Left renal pelvis (tissue), 4 donors: ENCODE data around the gene PDZK1IP1. TPM values are rescaled to one million over a fixed set of nuclear protein-coding genes. Genes with fewer than 3 reads are reported as not detected.
"Not testable (repeated sequence)": the region's sequence is repeated elsewhere in the genome, so short reads cannot be mapped to it uniquely, and the experiment has no call there.

Experiments
- DNase-seq, 4 donors: peaks; one replicate each; pipeline ENCODE4 v3.0.0-alpha.2; 2013; ENCODE audit warnings: low read depth in 4 of 4, low spot score in 3 of 4
- polyA plus RNA-seq, 4 donors: library from polyadenylated mRNA; unstranded; fragments of 120-200 nt; gene quantifications; one replicate each; pipeline ENCODE4 v1.2.1, GENCODE V29; 2013; ENCODE audit not compliant: insufficient read length in 4 of 4

The PDZK1IP1 gene
- polyA plus RNA-seq, 4 donors = 1.6 to 39.6 (median 35.5) TPM

DNA sequence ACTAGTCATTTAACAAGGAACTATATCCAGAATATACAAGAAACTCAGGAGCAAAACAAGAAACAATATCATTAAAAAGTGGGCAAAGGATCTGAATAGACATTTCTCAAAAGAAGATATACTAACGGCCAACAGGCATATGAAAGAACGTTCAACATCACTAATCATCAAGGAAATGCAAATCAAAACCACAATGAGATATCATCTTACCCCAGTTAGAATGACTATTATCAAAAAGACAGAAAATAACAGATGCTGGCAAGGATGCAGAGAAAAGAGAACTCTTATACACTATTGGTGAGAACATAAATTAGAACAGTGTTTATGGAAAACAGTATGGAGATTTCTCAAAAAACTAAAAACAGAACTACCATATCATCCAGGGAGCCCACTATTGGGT lies 13.7 kb upstream of the PDZK1IP1 start:
- not testable (repeated sequence) for DNase-seq

DNA sequence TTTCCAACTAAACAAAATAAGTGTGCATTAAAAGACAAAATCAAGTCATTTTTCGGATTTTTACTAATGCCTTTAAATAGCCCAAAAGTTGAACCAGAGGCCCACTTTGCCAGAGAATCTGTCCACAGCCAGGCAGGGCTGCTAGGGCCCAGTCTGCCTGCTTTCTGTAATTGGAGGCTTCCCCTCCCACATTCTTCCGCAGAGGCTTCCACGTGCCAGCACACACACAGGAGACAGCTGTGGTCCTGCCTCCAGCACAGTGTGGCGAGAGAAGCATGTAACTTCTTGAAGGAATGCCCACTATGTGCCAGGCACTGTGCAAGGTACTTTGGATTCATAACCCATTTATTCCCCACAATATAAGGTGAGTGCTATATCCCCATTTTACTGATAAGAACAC lies 11.3 kb upstream of the PDZK1IP1 start:
- DNase-seq = no peak

DNA sequence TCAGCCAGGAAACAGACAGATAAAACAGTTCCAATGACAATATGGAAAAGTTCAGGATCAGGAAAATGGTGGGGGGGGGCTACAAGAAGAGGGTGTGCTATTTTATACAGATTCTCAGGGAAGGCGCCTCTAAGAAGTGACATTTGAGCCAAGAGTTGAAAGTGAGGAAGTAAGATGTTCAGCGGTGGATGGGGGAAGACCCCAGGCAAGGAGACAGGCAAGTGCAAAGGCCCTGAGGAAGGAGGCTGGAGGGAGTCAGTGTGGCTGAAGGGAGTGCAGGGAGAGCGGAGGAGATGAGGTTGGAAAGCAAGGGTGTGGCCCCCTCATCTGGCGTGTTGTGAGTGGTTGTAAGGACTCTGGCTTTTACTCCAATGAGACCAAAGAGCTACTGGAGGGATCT lies 8.4 kb upstream of the PDZK1IP1 start:
- no peak for DNase-seq

DNA sequence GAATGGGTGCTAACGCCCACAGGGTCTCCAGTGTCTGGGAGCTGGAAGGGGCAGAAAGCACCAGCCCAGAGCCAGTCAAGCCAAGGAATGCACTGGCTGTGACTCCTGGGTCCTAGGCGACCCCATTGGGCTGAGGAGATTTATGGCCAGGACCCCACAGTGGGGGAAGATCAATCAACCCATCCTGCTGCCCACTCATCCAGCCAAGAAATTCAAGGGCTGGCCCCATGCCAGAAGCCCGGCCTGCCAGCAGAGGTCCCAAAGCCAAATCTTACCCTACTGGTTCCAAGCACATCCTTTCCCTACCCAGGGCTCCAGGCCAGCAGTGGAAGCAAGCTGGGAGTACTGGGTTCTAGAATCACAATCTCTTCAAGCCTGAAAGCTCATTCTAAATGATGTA lies 6.8 kb upstream of the PDZK1IP1 start:
- DNase-seq = no peak

DNA sequence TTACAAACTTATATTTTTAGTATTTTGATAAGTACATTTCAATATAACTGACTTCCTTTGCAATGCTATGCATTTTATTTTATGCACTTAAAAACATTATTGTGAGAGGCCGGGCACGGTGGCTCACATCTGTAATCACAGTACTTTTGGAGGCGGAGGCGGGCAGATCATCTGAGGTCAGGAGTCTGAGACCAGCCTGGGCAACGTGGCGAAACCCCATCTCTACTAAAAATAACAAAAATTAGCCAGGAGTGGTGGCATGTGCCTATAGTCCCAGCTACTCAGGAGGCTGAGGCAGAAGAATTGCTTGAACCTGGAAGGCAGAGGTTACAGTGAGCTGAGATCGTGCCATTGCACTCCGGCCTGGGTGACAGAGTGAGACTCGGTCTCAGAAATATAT lies 6.1 kb upstream of the PDZK1IP1 start:
- DNase-seq = not testable (repeated sequence)

DNA sequence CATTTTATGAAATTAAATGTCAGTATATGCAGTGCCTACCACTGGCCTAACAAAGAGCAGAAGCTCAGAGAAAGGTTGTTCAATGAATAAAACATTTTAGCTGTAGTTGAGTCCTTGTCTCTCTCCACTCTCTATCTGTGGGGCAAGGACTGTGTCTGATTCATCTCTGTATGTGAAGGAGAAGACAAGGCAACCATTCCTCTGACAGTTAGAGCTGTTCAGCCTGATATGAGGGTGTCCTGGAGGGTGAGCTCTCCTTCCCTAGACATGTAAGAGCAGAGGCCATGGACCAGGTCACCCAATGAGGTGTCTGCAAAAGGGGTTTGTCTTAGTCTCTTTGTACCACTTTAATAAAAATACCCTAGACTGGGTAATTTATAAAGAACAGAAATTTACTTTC lies 4.5 kb upstream of the PDZK1IP1 start:
- no peak for DNase-seq

DNA sequence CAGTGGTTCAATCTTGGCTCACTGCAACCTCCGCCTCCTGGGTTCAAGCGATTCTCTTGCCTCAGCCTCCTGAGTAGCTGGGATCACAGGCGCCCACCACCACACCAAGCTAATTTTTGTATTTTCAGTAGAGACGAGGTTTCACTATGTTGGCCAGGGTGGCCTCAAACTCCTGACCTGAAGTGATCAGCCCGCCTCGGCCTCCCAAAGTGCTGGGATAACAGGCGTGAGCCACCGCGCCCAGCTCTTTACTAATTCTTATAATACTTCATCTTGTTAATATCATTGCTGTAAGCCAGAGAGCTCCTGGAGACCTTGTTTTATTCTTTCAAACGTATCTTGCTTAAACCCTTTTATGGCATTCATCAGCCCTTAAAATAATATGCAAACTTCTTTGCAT lies 3.7 kb upstream of the PDZK1IP1 start:
- not testable (repeated sequence) for DNase-seq

DNA sequence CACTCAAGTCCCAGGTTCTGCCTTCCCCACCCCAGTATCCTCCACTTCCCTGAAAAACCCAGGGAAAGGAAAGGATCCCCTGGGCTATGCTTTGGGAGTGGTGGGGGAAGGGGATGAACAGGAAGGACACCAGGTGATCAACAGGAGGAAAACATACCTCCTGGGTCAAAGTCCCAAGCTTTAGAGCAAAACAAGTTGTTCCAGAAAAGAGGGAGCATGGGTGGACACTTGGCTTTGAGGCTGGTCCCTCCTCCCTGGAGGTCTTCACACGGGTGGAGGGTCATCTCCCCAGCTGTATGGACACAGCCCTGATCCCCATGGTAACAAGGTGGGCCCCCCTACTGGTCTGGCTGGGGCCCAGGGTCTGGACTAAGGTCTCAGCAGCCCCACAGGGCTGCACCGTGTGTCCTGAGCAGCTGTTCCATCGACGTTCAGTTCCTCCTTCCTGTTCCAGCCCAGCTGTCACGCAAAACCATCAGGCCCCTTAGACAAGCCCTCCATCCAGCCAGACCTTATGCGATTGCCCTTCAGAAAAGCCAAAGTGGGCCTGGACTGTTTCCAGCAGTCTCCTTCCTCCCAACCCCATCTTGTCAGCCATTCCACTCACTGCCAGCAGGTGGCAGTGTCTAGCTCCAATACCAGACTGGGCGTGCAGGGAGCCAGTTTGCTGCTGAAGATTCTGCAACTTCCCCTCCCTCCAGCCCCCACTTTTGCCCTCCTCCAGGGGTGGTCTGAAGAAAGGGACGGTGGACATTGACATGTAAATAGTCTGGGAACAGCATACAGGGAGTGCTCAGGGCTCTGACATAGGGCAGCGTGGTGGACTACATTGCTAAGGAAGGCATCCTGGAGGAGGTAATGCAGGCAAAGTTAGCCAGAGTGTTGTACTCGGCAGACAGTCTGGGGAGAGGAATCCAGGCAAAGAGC lies 2.9 kb upstream of the PDZK1IP1 start:
- peak in 2 of 4 donors; percentile 64 to 72 for DNase-seq

DNA sequence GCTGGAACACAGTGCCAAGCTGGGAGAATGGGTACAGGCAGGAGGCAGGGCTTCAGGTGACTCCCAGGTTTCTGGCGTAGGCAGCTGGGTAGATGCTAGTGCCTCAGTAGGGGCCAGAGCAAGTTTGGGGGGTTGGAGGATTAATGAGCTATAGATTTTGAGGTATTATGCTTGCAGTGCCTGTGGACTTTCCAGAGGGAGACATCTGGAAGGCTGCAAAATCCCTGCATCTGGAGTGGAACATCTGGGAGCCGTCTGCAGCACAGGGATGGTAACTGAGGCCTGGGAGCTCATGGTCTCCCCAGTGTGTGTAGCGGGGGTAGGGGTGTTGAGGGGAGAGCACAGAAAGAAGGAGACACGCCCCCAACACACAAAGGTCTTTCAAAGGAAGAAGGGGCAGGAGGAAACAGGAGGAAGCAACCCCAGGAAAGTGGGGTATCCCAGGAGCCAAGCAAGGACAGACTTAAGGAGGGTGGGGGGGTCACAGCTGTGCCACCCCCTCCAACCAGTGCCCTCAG lies 2.2 kb upstream of the PDZK1IP1 start:
- no peak for DNase-seq

DNA sequence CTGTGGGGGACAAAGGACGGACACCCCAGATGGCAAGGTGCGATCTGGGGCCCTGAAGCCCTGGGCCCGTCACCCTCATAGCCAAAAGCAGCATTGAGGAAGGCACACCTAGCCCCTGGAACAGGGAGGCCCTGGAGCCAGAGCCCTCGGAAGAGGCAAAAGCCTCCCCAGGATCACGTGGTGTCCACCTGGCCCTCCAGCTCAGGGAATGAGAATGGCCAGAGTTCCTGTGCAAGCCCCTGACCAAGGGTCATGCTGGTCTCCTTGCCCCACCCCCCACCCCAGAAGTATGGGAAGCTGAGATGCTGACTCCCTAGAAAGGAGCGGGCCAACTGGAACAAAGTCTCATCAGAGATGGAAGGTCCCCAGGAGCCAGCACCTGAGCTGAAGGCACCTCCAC lies 1.0 kb upstream of the PDZK1IP1 start:
- no peak for DNase-seq

DNA sequence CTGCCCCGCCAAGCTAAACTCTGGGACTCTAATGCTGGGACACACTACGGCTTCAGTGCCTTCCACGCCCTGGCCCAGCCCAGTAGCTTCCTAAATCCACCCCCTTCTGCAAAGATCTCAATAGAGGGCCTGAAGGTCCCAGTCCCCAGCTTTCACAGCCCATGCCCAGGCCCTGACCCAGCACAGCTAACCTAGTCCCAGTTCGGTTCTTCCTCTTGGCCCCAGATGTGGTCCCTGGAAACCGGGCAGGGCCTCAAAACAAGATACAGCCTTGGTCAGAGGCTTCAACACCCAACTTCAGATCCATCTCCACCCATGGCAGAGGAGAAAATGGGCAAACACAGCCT lies 646 bp upstream of the PDZK1IP1 start:
- DNase-seq = no peak

DNA sequence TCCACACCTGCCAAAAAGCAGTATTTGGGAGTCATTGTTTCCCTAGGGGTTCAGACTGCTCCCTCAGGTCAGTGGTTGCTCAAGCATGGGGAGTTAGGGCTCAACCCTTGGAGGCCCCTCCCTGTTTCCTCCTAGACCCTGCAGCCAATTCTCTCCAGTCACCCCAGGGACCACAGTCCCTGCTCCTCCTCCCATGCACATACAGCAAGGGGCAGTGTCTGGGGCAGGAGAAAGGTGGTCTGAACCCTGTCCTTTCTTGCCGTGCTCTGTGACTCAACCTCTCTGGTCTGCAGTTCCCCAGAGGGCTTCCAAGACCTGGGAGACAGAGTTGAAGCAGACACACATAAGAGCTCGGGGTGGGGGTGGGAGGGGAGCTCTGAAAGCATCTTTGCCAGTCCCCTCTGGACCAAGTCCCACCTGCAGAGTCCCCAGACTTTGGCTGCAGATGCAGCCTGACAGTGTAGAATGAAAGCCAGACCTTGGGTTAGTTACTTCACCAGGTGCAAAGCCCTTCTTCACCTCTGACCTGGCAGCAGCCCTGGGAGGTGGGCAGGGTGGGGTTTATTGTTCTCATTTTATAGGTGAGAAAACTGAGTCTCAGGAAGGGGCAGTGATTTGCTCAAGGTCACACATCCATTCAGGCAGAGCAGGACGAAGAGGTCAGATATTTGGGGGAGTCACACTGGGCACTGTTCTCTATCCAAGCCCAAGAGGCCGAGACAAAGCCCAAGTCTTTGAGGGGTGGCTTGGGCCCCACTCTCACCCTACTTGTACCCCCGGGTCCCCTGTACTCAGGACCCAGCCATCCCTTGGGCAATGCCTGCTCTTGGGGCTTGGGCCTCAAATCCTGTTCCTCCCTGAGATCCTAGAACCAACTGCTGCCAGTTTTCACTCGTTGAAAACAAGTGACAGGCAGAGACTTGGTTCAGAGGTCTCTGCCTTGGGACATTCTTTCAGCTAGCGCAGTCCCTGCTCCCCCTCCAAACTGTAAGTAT lies 748 bp downstream of the PDZK1IP1 start:
- no peak for DNase-seq

DNA sequence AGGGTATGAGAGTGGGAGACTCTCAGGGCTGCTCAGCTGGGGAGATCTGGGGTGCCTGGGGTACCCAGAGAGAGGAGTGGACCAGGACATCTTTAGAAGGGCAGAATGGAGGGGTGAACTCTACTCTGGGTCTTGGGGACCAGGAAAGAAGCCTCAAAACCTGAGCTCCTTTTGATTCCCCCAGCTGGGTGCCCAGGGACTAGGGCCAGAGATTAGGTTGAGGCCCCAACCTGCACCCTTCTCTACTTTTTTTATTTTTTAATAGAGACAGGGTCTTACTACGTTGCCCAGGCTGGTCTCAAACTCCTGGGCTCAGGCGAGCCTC lies 1.9 kb downstream of the PDZK1IP1 start:
- DNase-seq = no peak

DNA sequence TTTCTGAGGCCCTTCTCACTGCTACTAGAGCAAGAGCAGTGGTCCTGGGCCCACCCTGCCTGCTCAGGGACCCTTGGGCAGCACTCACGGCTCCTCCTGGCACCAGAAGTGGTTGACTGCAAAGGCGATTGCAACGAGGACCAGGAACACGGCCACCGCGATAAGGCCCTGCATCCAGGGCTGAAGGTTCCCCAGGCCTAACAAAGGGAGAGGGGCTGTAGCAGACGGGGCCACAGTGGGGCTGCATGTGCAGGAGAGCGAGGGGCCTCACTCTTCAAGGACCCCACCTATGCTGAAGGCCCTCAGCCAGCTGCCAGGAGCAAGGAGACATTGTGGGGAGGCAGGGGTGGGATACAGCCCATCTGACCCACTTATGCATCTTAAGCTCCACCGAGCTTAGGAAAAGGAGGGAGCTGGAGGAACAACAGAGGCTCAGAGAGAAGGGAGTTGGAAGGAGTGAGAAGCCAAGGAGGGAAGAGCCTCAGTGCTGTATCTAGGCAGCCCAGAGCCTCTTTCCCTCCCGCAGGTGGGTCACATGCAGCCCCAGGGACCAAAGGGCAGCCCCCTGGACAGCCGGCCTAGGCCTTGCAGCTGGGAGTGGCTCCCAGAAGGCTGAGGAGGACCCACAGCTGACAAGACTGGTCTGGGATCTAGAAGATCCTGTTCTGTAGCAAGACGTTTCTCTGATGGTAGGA lies 2.5 kb downstream of the PDZK1IP1 start:
- no peak for DNase-seq

DNA sequence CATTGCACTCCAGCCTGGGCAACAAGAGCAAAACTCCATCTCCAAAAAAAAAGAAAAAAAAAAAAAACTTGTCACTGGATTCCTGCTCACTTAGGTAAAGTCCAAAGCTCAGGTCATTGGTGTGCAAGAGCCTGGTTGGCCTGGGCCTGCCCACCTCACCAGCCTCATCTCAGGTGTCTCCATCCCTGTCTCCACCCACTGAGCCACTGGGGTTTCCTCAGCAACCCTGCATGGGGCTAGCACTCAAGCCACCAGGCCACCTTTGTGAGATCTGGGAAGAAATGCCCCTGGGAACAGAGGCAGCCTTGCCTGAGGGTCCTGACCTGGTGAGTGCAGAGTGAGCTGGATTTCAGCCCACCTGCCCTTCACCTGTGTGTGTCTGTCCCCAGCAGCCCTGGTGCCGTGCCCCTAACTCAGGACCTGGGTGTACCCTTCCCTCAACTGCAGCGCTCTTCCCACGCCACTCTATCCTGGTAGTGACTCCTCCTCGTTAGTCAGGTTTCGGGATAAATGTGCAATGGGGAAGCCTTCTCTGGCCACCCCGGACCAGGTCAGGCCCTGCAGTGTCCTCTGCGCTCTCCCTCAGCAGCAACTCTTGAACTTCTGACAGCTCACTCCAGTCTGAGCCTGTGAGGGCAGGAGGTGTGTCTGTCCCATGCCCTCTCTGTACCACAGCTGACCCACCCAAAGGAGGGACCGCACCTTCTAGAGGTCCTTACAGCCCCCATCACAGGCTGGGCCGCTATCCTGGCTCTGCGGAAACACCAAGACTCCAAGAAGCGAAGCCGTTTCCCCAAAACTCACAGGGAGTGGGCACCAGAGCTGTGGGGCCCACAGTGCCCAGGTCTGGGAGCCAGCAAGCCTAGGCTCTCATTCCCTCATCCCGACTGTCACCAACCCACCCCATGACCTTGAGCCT lies 3.3 kb downstream of the PDZK1IP1 start:
- DNase-seq = no peak

DNA sequence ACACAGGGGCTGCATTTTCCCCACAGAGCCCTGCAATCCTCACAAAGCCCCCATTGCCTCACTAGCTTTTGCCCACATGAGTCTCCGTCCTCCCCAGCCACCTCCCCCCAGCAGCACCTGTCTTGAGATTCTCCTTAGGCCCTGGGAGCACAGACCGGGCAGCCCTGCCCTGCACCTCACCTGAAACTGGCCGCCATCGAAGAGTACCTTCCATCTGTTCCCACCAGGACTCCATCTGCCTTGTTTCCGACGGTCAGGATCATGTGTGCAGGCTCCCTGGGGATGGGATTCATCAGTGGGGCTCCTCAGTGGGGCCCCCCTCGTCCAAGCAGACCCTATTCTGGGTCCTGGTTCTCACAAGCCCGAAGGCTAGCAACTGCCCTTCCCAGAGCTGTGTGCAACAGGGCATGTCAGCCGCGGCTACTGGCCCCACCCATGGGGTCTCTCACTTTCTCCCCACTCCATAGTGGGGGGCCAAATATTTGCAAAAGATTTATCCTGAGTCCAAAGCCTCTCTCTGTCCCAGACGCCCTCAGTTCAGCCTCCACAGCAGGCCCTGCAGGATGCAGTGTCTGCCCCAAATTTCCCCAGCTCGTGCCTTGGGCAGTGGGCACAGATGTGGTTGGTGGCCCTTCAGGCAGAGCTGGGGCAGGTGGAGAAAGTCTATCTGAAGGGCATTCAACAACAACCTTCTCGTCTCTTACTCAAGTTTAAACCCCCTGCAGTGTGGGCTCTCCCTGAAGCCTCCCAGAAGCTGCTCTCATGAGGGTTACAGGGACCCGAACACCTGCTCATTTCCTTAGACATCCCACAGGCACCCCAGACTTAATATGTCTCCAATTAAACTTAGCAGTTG lies 4.8 kb downstream of the PDZK1IP1 start:
- DNase-seq = no peak

DNA sequence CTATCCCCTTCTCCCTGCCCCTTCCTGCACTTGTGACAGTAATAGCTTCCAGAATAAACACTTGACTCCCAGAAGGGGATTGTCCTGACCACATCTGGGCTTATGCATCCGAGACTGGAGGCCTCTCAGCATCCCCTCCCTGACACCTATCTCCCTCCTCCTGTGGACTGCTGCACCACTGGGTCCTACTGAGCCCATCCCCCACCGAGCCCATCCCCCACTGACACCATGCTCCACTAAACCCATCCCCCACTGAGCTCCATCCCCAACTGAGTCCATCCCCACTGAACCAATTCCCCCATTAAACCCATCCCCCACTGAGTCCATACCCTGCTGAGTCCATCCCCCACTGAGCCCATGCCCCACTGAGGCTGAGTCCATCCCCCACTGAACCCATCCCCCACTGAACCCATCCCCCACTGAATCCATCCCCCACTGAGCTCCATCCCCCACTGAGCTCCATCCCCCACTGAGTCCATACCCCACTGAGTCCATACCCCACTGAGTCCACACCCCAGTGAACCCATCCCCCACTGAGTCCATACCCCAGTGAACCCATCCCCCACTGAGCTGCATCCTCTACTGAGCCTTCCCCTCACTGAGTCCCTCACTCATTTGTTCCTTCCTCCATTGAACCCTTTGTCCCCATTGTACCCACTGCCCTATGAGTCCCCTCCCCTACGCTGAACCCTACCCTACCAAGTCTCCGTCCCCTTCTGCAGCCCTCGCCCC lies 5.6 kb downstream of the PDZK1IP1 start:
- no peak for DNase-seq
